HCT116 (cell line): Measurements from ENCODE around the gene PDE2A.

Experiments
- CEBPB ChIP-seq: IDR thresholded peaks from 2 replicates; pipeline ENCODE4 v1.6.1; 2012; ENCODE audit warnings: low read depth
- EZH2 ChIP-seq: fragments of 200-600 bp; sonication (generic); IDR thresholded peaks from 2 replicates; pipeline ENCODE4 v1.6.1; 2017; ENCODE audit warnings: antibody characterized with exemption, mixed run types
- EZH2phosphoT487 ChIP-seq: fragments of 200-600 bp; IDR thresholded peaks from 2 replicates; pipeline ENCODE4 v1.6.1; 2018; ENCODE audit warnings: antibody characterized with exemption, borderline replicate concordance
- POLR2A ChIP-seq: IDR thresholded peaks from 2 replicates; pipeline ENCODE4 v1.7.0; 2011; ENCODE audit warnings: borderline replicate concordance; ENCODE audit not compliant: insufficient read depth, insufficient read length; ENCODE audit errors: extremely low read depth
- POLR2AphosphoS5 ChIP-seq: IDR thresholded peaks from 2 replicates; pipeline ENCODE4 v1.6.1; 2011; ENCODE audit warnings: mild to moderate bottlenecking, low read depth, low read length, moderate library complexity
- SIN3A ChIP-seq: IDR thresholded peaks from 2 replicates; pipeline ENCODE4 v1.6.1; 2012; ENCODE audit warnings: low read depth
- YY1 ChIP-seq: IDR thresholded peaks from 2 replicates; pipeline ENCODE4 v1.6.1; 2011; ENCODE audit warnings: low read length, low read depth, moderate library complexity, mild to moderate bottlenecking; ENCODE audit not compliant: insufficient replicate concordance; ENCODE audit errors: extremely low read depth
- ZNF274 ChIP-seq: fragments of 200-500 bp; sonication (Bioruptor generic); IDR thresholded peaks from 2 replicates; pipeline ENCODE4 v1.6.1; 2014; ENCODE audit warnings: mild to moderate bottlenecking, low read depth, low read length, inconsistent platforms
- TF ChIP-seq, protein P1 (sequence below), 3 experiments: fragments of 200-600 bp in 1 of 3; sonication (generic) in 1 of 3; IDR thresholded peaks in 2 of 3; conservative IDR thresholded peaks in 1 of 3; 2 replicates each; pipeline ENCODE4 v1.5.1; 2012 to 2017; ENCODE audit warnings: low read depth in 2 of 3, low read length in 2 of 3, antibody characterized with exemption in 1 of 3, borderline replicate concordance in 1 of 3, control low read depth in 1 of 3, mild to moderate bottlenecking in 1 of 3, mixed read lengths in 1 of 3, mixed run types in 1 of 3, moderate library complexity in 1 of 3; ENCODE audit not compliant: insufficient read depth in 1 of 3
- TF ChIP-seq, protein P2 (sequence below): IDR thresholded peaks from 2 replicates; pipeline ENCODE4 v1.6.1; 2012; ENCODE audit warnings: low read depth

DNA sequence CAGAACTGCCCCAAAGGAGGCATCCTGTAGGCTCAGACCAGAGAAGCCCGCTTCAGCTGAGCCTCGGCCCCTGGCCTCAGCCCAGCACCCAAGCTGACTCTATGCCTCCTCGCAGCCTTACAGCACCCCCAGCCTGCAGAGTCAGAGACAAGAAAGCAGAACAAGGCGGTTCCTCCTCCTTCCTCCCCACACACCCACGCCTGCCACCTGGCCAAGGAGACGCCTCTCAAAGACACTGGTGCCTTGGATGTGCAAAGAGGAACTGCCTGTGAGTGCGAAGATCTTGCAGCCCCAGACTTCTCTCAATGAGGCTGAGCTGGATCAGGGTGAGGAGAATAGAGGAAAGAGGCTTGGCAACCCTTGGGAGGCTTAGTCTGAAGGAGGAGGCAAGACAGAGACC, 60.2 kb downstream of the PDE2A start:
- TF ChIP-seq SIN3A (no peak), YY1 (no peak), EZH2phosphoT487 (no peak), POLR2A (no peak), POLR2AphosphoS5 (no peak), CEBPB (no peak), ZNF274 (no peak), EZH2 (no peak)
- TF ChIP-seq, protein P1, sequence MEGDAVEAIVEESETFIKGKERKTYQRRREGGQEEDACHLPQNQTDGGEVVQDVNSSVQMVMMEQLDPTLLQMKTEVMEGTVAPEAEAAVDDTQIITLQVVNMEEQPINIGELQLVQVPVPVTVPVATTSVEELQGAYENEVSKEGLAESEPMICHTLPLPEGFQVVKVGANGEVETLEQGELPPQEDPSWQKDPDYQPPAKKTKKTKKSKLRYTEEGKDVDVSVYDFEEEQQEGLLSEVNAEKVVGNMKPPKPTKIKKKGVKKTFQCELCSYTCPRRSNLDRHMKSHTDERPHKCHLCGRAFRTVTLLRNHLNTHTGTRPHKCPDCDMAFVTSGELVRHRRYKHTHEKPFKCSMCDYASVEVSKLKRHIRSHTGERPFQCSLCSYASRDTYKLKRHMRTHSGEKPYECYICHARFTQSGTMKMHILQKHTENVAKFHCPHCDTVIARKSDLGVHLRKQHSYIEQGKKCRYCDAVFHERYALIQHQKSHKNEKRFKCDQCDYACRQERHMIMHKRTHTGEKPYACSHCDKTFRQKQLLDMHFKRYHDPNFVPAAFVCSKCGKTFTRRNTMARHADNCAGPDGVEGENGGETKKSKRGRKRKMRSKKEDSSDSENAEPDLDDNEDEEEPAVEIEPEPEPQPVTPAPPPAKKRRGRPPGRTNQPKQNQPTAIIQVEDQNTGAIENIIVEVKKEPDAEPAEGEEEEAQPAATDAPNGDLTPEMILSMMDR (IDR thresholded peaks at IDR 0.05 in 2 of 3, conservative IDR thresholded peaks at IDR 0.05 in 1 of 3; ENCODE audit: borderline replicate concordance in 1 of 3, insufficient read depth in 1 of 3, low read depth in 2 of 3, low read length in 2 of 3): no peak
- TF ChIP-seq, protein P2, sequence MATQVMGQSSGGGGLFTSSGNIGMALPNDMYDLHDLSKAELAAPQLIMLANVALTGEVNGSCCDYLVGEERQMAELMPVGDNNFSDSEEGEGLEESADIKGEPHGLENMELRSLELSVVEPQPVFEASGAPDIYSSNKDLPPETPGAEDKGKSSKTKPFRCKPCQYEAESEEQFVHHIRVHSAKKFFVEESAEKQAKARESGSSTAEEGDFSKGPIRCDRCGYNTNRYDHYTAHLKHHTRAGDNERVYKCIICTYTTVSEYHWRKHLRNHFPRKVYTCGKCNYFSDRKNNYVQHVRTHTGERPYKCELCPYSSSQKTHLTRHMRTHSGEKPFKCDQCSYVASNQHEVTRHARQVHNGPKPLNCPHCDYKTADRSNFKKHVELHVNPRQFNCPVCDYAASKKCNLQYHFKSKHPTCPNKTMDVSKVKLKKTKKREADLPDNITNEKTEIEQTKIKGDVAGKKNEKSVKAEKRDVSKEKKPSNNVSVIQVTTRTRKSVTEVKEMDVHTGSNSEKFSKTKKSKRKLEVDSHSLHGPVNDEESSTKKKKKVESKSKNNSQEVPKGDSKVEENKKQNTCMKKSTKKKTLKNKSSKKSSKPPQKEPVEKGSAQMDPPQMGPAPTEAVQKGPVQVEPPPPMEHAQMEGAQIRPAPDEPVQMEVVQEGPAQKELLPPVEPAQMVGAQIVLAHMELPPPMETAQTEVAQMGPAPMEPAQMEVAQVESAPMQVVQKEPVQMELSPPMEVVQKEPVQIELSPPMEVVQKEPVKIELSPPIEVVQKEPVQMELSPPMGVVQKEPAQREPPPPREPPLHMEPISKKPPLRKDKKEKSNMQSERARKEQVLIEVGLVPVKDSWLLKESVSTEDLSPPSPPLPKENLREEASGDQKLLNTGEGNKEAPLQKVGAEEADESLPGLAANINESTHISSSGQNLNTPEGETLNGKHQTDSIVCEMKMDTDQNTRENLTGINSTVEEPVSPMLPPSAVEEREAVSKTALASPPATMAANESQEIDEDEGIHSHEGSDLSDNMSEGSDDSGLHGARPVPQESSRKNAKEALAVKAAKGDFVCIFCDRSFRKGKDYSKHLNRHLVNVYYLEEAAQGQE: no peak
